Upper lobe of left lung (tissue), 4 donors: ENCODE results near the gene CYGB.

Experiments
- CTCF ChIP-seq, 6 experiments: fragments of 450-650 bp in 4 of 6; fragments of 200-600 bp in 2 of 6; sonication (generic) in 2 of 6; IDR thresholded peaks; one replicate each; pipeline ENCODE4 v1.5.1; 2016 to 2019; ENCODE audit warnings: antibody characterized with exemption in 6 of 6
- EP300 ChIP-seq, 4 donors: sonication (generic); formaldehyde crosslinking; IDR thresholded peaks; one replicate each; pipeline ENCODE4 v1.5.1; 2017; ENCODE audit warnings: antibody characterized with exemption in 4 of 4, control low read depth in 2 of 4
- POLR2A ChIP-seq, 4 donors: fragments of 450-650 bp; IDR thresholded peaks; one replicate each; pipeline ENCODE4 v1.5.1; 2016 to 2017; ENCODE audit warnings: antibody characterized with exemption in 4 of 4, mild to moderate bottlenecking in 2 of 4
- POLR2AphosphoS5 ChIP-seq, 2 donors: sonication (generic); formaldehyde crosslinking; IDR thresholded peaks; one replicate each; pipeline ENCODE4 v1.5.1; 2017; ENCODE audit warnings: antibody characterized with exemption in 2 of 2

- TF ChIP-seq EP300 (IDR thresholded peaks at IDR 0.05) (no peak), CTCF (IDR thresholded peaks at IDR 0.05) (no peak), POLR2A (IDR thresholded peaks at IDR 0.05) (no peak), POLR2AphosphoS5 (IDR thresholded peaks at IDR 0.05) (no peak)
Measured at GRCh38 chr17:76531486-76532038, 5.9 kb downstream of the CYGB start.
